ENCODE results near the gene TPRA1. TPM values are rescaled to one million over a fixed set of nuclear protein-coding genes. Genes with fewer than 3 reads are reported as not detected.

TPRA1 gene
- polyA plus RNA-seq, 2 donors = 20.2 to 22.1 TPM

GRCh38 chr3:127544803-127545201 lies 45.7 kb downstream of the TPRA1 start:
- no peak overlapping the region for H3K27ac ChIP-seq (ENCODE audit: low read depth in 2 of 2, low read length in 1 of 2)
- H3K27me3 ChIP-seq (ENCODE audit: control insufficient read depth in 1 of 2, insufficient read depth in 2 of 2, low read length in 2 of 2) = no peaks in the 10 kb centered on the region
- WGBS, 2 donors = 74 to 75% methylated on average over 9 of the region's 9 CpGs
- peaks cover 4 to 9% of the 10 kb centered on the region in 2 donors for H3K4me1 ChIP-seq (ENCODE audit: control insufficient read depth in 2 of 2, insufficient read depth in 2 of 2, low read length in 1 of 2)
- H3K36me3 ChIP-seq (ENCODE audit: control insufficient read depth in 2 of 2, insufficient read depth in 2 of 2, low read length in 1 of 2) = no peaks in the 10 kb centered on the region
- H3K9me3 ChIP-seq (ENCODE audit: control insufficient read depth in 2 of 2, insufficient read depth in 1 of 2, low read depth in 1 of 2, low read length in 1 of 2) = no peaks in the 10 kb centered on the region
- H3K4me3 ChIP-seq (ENCODE audit: low read depth in 1 of 2, low read length in 2 of 2) = no peak overlapping the region

GRCh38 chr3:127544192-127544802 lies 46.2 kb downstream of the TPRA1 start:
- Histone ChIP-seq H3K9me3 (ENCODE audit: control insufficient read depth in 2 of 2, insufficient read depth in 1 of 2, low read depth in 1 of 2, low read length in 1 of 2) (no peaks in the 10 kb centered on the region), H3K27ac (ENCODE audit: low read depth in 2 of 2, low read length in 1 of 2) (no peak overlapping the region), H3K4me3 (ENCODE audit: low read depth in 1 of 2, low read length in 2 of 2) (no peak overlapping the region), H3K27me3 (ENCODE audit: control insufficient read depth in 1 of 2, insufficient read depth in 2 of 2, low read length in 2 of 2) (no peaks in the 10 kb centered on the region), H3K36me3 (ENCODE audit: control insufficient read depth in 2 of 2, insufficient read depth in 2 of 2, low read length in 1 of 2) (no peaks in the 10 kb centered on the region), H3K4me1 (ENCODE audit: control insufficient read depth in 2 of 2, insufficient read depth in 2 of 2, low read length in 1 of 2) (peaks cover 4 to 7% of the 10 kb centered on the region in 2 donors)
- 20 to 32% methylated on average over 10 of the region's 10 CpGs for WGBS, 2 donors

- 92 to 94% methylated on average over 12 of the region's 12 CpGs for WGBS, 2 donors
- peaks cover 4 to 7% of the 10 kb centered on the region in 2 donors for H3K4me1 ChIP-seq (ENCODE audit: control insufficient read depth in 2 of 2, insufficient read depth in 2 of 2, low read length in 1 of 2)
- no peak overlapping the region for H3K4me3 ChIP-seq (ENCODE audit: low read depth in 1 of 2, low read length in 2 of 2)
- no peaks in the 10 kb centered on the region for H3K27me3 ChIP-seq (ENCODE audit: control insufficient read depth in 1 of 2, insufficient read depth in 2 of 2, low read length in 2 of 2)
- H3K36me3 ChIP-seq (ENCODE audit: control insufficient read depth in 2 of 2, insufficient read depth in 2 of 2, low read length in 1 of 2) = no peaks in the 10 kb centered on the region
- no peak overlapping the region for H3K27ac ChIP-seq (ENCODE audit: low read depth in 2 of 2, low read length in 1 of 2)
- no peaks in the 10 kb centered on the region for H3K9me3 ChIP-seq (ENCODE audit: control insufficient read depth in 2 of 2, insufficient read depth in 1 of 2, low read depth in 1 of 2, low read length in 1 of 2)
Observed at GRCh38 chr3:127543441-127543840, 47.1 kb downstream of the TPRA1 start.

- no peaks in the 10 kb centered on the region for H3K9me3 ChIP-seq (ENCODE audit: control insufficient read depth in 2 of 2, insufficient read depth in 1 of 2, low read depth in 1 of 2, low read length in 1 of 2)
- H3K27ac ChIP-seq (ENCODE audit: low read depth in 2 of 2, low read length in 1 of 2) = no peak overlapping the region
- peaks cover 4 to 5% of the 10 kb centered on the region in 2 donors for H3K4me1 ChIP-seq (ENCODE audit: control insufficient read depth in 2 of 2, insufficient read depth in 2 of 2, low read length in 1 of 2)
- 69 to 81% methylated on average over 14 of the region's 14 CpGs for WGBS, 2 donors
- no peak overlapping the region for H3K4me3 ChIP-seq (ENCODE audit: low read depth in 1 of 2, low read length in 2 of 2)
- no peaks in the 10 kb centered on the region for H3K27me3 ChIP-seq (ENCODE audit: control insufficient read depth in 1 of 2, insufficient read depth in 2 of 2, low read length in 2 of 2)
- H3K36me3 ChIP-seq (ENCODE audit: control insufficient read depth in 2 of 2, insufficient read depth in 2 of 2, low read length in 1 of 2) = no peaks in the 10 kb centered on the region
Observed at GRCh38 chr3:127542441-127542952, 48.0 kb downstream of the TPRA1 start.

GRCh38 chr3:127541320-127541719 lies 49.2 kb downstream of the TPRA1 start:
- Histone ChIP-seq H3K36me3 (ENCODE audit: control insufficient read depth in 2 of 2, insufficient read depth in 2 of 2, low read length in 1 of 2) (no peaks in the 10 kb centered on the region), H3K27ac (ENCODE audit: low read depth in 2 of 2, low read length in 1 of 2) (no peak overlapping the region), H3K9me3 (ENCODE audit: control insufficient read depth in 2 of 2, insufficient read depth in 1 of 2, low read depth in 1 of 2, low read length in 1 of 2) (no peaks in the 10 kb centered on the region), H3K4me1 (ENCODE audit: control insufficient read depth in 2 of 2, insufficient read depth in 2 of 2, low read length in 1 of 2) (peaks cover 0 to 3% of the 10 kb centered on the region in 2 donors), H3K4me3 (ENCODE audit: low read depth in 1 of 2, low read length in 2 of 2) (no peak overlapping the region), H3K27me3 (ENCODE audit: control insufficient read depth in 1 of 2, insufficient read depth in 2 of 2, low read length in 2 of 2) (no peaks in the 10 kb centered on the region)
- 73 to 79% methylated on average over 5 of the region's 5 CpGs for WGBS, 2 donors

GRCh38 chr3:127539366-127540060 lies 51.0 kb downstream of the TPRA1 start:
- no peaks in the 10 kb centered on the region for H3K27me3 ChIP-seq (ENCODE audit: control insufficient read depth in 1 of 2, insufficient read depth in 2 of 2, low read length in 2 of 2)
- peaks cover 0 to 3% of the 10 kb centered on the region in 2 donors for H3K4me1 ChIP-seq (ENCODE audit: control insufficient read depth in 2 of 2, insufficient read depth in 2 of 2, low read length in 1 of 2)
- WGBS, 2 donors = 74 to 79% methylated on average over 17 of the region's 17 CpGs
- H3K36me3 ChIP-seq (ENCODE audit: control insufficient read depth in 2 of 2, insufficient read depth in 2 of 2, low read length in 1 of 2) = no peaks in the 10 kb centered on the region
- H3K9me3 ChIP-seq (ENCODE audit: control insufficient read depth in 2 of 2, insufficient read depth in 1 of 2, low read depth in 1 of 2, low read length in 1 of 2) = no peaks in the 10 kb centered on the region
- no peak overlapping the region for H3K4me3 ChIP-seq (ENCODE audit: low read depth in 1 of 2, low read length in 2 of 2)
- H3K27ac ChIP-seq (ENCODE audit: low read depth in 2 of 2, low read length in 1 of 2) = no peak overlapping the region

- Histone ChIP-seq H3K9me3 (ENCODE audit: control insufficient read depth in 2 of 2, insufficient read depth in 1 of 2, low read depth in 1 of 2, low read length in 1 of 2) (no peaks in the 10 kb centered on the region), H3K27ac (ENCODE audit: low read depth in 2 of 2, low read length in 1 of 2) (no peak overlapping the region), H3K4me3 (ENCODE audit: low read depth in 1 of 2, low read length in 2 of 2) (no peak overlapping the region), H3K27me3 (ENCODE audit: control insufficient read depth in 1 of 2, insufficient read depth in 2 of 2, low read length in 2 of 2) (no peaks in the 10 kb centered on the region), H3K4me1 (ENCODE audit: control insufficient read depth in 2 of 2, insufficient read depth in 2 of 2, low read length in 1 of 2) (no peaks in the 10 kb centered on the region), H3K36me3 (ENCODE audit: control insufficient read depth in 2 of 2, insufficient read depth in 2 of 2, low read length in 1 of 2) (no peaks in the 10 kb centered on the region)
- 57 to 67% methylated on average over 5 of the region's 5 CpGs for WGBS, 2 donors
Observed at GRCh38 chr3:127538569-127538968, 52.0 kb downstream of the TPRA1 start.

- Histone ChIP-seq H3K9me3 (ENCODE audit: control insufficient read depth in 2 of 2, insufficient read depth in 1 of 2, low read depth in 1 of 2, low read length in 1 of 2) (peaks cover 0 to 2% of the 10 kb centered on the region in 2 donors), H3K4me3 (ENCODE audit: low read depth in 1 of 2, low read length in 2 of 2) (no peak overlapping the region), H3K36me3 (ENCODE audit: control insufficient read depth in 2 of 2, insufficient read depth in 2 of 2, low read length in 1 of 2) (no peaks in the 10 kb centered on the region), H3K27me3 (ENCODE audit: control insufficient read depth in 1 of 2, insufficient read depth in 2 of 2, low read length in 2 of 2) (no peaks in the 10 kb centered on the region), H3K27ac (ENCODE audit: low read depth in 2 of 2, low read length in 1 of 2) (no peak overlapping the region), H3K4me1 (ENCODE audit: control insufficient read depth in 2 of 2, insufficient read depth in 2 of 2, low read length in 1 of 2) (no peaks in the 10 kb centered on the region)
- 80 to 84% methylated on average over 20 to 22 of the region's 22 CpGs for WGBS, 2 donors
Observed at GRCh38 chr3:127536830-127537812, 53.4 kb downstream of the TPRA1 start.
